HUES6 (cell line): Measurements from ENCODE around the gene CDO1.

ENCODE experiments used
- H3K27ac ChIP-seq: 2 replicates; pipeline ENCODE4 v1.7.0; 2013; ENCODE audit warnings: low read depth, mild to moderate bottlenecking, low read length, inconsistent platforms
- H3K27me3 ChIP-seq: 2 replicates; pipeline ENCODE4 v1.6.1; 2013; ENCODE audit warnings: low read length; ENCODE audit not compliant: control insufficient read depth, insufficient read depth
- H3K36me3 ChIP-seq: 2 replicates; pipeline ENCODE4 v1.6.1; 2013; ENCODE audit warnings: low read length; ENCODE audit not compliant: control insufficient read depth, insufficient read depth
- H3K4me1 ChIP-seq: 2 replicates; pipeline ENCODE4 v1.6.1; 2013; ENCODE audit warnings: low read length; ENCODE audit not compliant: control insufficient read depth, insufficient read depth
- H3K4me3 ChIP-seq: 2 replicates; pipeline ENCODE4 v1.5.1; 2013; ENCODE audit warnings: low read depth, low read length
- H3K9ac ChIP-seq: one replicate; pipeline ENCODE4 v1.6.1; 2013; ENCODE audit warnings: mild to moderate bottlenecking, low read length
- H3K9me3 ChIP-seq: 2 replicates; pipeline ENCODE4 v1.6.1; 2013; ENCODE audit warnings: low read depth, low read length; ENCODE audit not compliant: control insufficient read depth, insufficient read depth

Gene CDO1

DNA sequence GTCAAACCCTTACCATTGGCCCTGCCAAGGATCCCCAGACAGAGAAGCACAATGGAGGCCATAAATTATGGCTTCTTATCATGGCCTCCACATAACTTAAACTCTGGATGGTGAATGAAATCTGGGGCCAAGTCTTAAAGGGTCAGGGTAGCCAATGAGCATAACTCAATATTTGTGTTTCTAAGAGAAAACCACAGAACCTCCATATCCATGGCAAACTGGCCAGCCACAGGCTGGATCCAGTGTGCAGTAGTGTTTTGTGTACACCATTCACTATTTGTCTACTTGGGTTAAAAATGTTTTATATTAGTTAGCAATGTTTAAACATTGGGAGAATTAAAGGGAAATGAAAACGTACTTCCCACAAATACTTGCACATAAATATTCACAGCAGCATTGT is 60.8 kb downstream of the CDO1 start:
- Histone ChIP-seq H3K9me3 (no peaks in the 10 kb centered on the region), H3K4me1 (peaks cover 8% of the 10 kb centered on the region)

More for the DNA sequence above, 60.8 kb downstream of the CDO1 start:
- no peak overlapping the region for H3K9ac ChIP-seq
- H3K27me3 ChIP-seq = no peaks in the 10 kb centered on the region
- H3K4me3 ChIP-seq = no peak overlapping the region
- no peaks in the 10 kb centered on the region for H3K36me3 ChIP-seq
- H3K27ac ChIP-seq = no peak overlapping the region
